ENCODE data around the gene MMS19. TPM values are rescaled to one million over a fixed set of nuclear protein-coding genes. Genes with fewer than 3 reads are reported as not detected.

MMS19 gene
- total and polyA plus RNA-seq, 10 donors, result 53.5 to 101 (median 60.6) TPM

DNA sequence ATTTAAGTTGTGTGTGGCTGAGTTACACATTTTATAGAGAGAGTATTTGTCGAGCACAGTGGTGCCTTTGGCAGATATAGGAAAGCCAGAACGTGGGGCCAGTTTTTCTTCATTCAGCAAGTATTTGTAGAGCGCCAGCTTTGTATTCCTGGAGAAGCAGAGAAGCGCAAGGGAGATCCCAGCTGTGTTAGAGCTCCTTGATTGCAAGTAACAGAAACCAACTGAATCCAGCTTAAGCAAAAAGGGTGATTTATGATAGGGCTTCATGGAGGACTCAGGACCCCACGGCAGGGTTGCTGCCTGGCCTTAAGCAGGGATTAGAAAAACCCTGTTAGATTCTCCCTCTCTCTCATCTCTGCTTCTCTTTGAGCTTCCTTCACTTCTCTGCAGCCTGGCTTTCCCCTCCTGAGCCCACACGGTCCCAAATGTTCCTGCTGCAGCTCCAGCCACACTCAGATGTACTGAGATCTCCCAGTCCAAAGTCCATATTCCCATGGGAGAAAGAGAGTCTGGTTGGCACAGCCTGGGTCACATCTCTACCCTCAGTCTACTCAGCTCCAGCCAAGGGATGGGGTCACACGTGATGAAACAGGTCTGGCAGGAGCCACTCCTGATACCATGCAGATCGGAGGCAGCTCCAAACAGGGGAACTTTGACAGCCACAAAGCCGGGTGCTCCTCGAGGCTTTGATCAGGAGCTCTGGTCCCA is 17.2 kb upstream of the MMS19 start:
- Histone ChIP-seq H3K4me1 (peaks cover 0 to 23% (median 9%) of the 10 kb centered on the region in 6 donors), H3K36me3 (no peaks in the 10 kb centered on the region), H3K27ac (no peak overlapping the region), H3K4me3 (no peak overlapping the region), H3K27me3 (replicated peaks in 1 of 7) (no peaks in the 10 kb centered on the region), H3K9me3 (no peaks in the 10 kb centered on the region)
- DNase-seq, result peak; percentile 10
- TF ChIP-seq, protein P1, sequence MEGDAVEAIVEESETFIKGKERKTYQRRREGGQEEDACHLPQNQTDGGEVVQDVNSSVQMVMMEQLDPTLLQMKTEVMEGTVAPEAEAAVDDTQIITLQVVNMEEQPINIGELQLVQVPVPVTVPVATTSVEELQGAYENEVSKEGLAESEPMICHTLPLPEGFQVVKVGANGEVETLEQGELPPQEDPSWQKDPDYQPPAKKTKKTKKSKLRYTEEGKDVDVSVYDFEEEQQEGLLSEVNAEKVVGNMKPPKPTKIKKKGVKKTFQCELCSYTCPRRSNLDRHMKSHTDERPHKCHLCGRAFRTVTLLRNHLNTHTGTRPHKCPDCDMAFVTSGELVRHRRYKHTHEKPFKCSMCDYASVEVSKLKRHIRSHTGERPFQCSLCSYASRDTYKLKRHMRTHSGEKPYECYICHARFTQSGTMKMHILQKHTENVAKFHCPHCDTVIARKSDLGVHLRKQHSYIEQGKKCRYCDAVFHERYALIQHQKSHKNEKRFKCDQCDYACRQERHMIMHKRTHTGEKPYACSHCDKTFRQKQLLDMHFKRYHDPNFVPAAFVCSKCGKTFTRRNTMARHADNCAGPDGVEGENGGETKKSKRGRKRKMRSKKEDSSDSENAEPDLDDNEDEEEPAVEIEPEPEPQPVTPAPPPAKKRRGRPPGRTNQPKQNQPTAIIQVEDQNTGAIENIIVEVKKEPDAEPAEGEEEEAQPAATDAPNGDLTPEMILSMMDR (IDR thresholded peaks at IDR 0.05 in 8 of 11, conservative IDR thresholded peaks at IDR 0.05 in 3 of 11), result no peak
- TF ChIP-seq POLR2A (IDR thresholded peaks at IDR 0.05) (no peak), POLR2AphosphoS5 (IDR thresholded peaks at IDR 0.05) (no peak)
- intact Hi-C loops (cut with DNase I; ENCODE audit: low total_unique reads), result no loop called here
- 77 to 92% (median 90%) methylated on average over 10 of the region's 10 CpGs for WGBS, 5 donors

DNA sequence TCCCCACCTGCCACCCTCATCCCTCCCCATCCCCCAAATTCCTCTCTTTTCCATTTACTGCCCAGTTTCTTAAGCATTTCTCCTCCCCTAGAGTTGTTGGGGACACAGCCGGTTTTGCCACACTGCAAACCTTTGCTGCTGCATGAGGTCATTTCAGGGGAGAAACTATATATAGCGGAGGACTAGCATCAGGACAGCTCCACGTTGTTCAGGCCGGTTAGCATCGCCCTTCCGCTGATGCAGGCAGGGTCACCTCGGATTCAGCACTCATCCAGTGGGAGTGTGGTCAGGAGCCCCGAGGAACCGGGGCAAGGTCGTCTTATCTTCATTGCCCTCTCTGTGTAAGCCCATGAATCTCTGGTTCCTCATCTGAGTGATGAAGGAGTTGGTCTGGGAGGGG is 16.1 kb upstream of the MMS19 start:
- no peak overlapping the region for H3K27ac ChIP-seq
- H3K4me1 ChIP-seq, result peaks cover 0 to 23% (median 9%) of the 10 kb centered on the region in 6 donors
- H3K9me3 ChIP-seq, result no peaks in the 10 kb centered on the region
- H3K36me3 ChIP-seq, result no peaks in the 10 kb centered on the region
- peak; percentile 17 for DNase-seq
- no peak overlapping the region for H3K4me3 ChIP-seq
- TF ChIP-seq POLR2A (IDR thresholded peaks at IDR 0.05), result no peak
- TF ChIP-seq, protein P1 (IDR thresholded peaks at IDR 0.05 in 8 of 11, conservative IDR thresholded peaks at IDR 0.05 in 3 of 11), result no peak
- no peak for TF ChIP-seq POLR2AphosphoS5 (IDR thresholded peaks at IDR 0.05)
- 69 to 82% (median 78%) methylated on average over 9 to 10 of the region's 10 CpGs for WGBS, 5 donors
- intact Hi-C loops (cut with DNase I; ENCODE audit: low total_unique reads), result no loop called here
- no peaks in the 10 kb centered on the region for H3K27me3 ChIP-seq (replicated peaks in 1 of 7)

DNA sequence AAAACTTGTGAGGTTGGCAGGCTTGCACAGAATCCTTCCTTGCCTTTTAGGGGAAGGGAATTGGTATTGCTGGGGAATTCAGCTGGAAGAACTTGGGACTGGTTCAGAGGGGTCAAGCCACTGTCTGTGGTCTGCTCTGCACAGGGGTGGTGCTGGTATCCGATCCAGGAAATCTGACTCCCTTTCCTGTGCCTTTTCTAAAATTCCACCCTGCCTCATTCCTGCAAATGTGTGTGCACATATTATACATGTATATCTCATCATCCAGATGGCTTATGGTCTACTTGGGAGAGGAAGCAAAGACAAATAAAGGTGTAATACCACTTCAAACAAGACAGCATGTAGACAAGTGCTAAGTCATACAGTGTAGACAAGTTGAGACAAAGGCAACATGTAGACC is 14.8 kb upstream of the MMS19 start:
- TF ChIP-seq POLR2A (IDR thresholded peaks at IDR 0.05) (no peak), POLR2AphosphoS5 (IDR thresholded peaks at IDR 0.05) (no peak)
- TF ChIP-seq, protein P1 (IDR thresholded peaks at IDR 0.05 in 8 of 11, conservative IDR thresholded peaks at IDR 0.05 in 3 of 11), result no peak
- intact Hi-C loops (cut with DNase I; ENCODE audit: low total_unique reads), result no loop called here

DNA sequence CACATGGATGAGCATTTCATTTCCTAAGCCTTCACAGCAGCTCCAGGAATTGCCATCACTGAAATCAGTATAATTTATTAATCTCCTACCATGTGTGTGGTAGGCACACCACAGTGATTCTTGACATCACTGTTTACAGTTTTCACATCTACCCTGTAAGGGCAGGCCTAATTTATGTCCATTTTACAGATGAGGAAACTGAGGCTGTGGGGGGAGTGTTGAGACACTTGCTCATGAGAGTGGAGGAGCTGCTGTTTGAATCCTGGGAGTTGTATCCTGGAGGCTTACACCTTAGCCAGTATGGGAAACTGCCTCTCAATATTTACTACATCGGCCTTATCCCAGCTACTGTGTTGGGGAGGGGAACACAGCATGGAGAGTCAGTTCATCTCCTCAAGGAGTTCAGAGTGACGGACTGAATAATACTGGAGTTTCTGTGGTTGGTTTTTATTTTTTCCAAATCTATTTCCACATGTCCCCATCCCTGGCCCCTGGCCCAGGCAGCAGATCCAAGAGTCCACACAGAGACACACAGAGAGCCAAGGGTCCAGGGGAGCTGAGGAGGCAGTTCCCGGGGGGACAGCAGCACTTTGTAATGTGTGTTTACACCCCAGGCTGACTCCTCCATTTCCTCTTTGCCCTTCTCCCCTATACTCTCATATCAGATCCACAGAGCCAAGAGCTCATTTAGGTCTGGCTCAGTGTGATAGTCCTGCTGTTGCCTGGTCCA is 13.7 kb upstream of the MMS19 start:
- Histone ChIP-seq H3K36me3 (no peaks in the 10 kb centered on the region), H3K4me1 (peaks cover 0 to 3% (median 0%) of the 10 kb centered on the region in 6 donors), H3K4me3 (no peak overlapping the region), H3K27ac (no peak overlapping the region), H3K27me3 (replicated peaks in 1 of 7) (no peaks in the 10 kb centered on the region), H3K9me3 (no peaks in the 10 kb centered on the region)
- TF ChIP-seq, protein P1 (IDR thresholded peaks at IDR 0.05 in 8 of 11, conservative IDR thresholded peaks at IDR 0.05 in 3 of 11), result no peak
- TF ChIP-seq POLR2A (IDR thresholded peaks at IDR 0.05) (no peak), POLR2AphosphoS5 (IDR thresholded peaks at IDR 0.05) (no peak)
- DNase-seq, result peak; percentile 9
- intact Hi-C loops (cut with DNase I; ENCODE audit: low total_unique reads), result no loop called here
- 77 to 92% (median 87%) methylated on average over 3 of the region's 3 CpGs for WGBS, 5 donors

More for the DNA sequence above, 14.8 kb upstream of the MMS19 start:
- H3K4me1 ChIP-seq, result peaks cover 0 to 11% (median 5%) of the 10 kb centered on the region in 6 donors
- no peaks in the 10 kb centered on the region for H3K36me3 ChIP-seq
- H3K4me3 ChIP-seq, result no peak overlapping the region
- no peaks in the 10 kb centered on the region for H3K9me3 ChIP-seq
- no peak for DNase-seq
- 62 to 100% (median 86%) methylated on average over 1 of the region's 1 CpG for WGBS, 5 donors
- no peak overlapping the region for H3K27ac ChIP-seq
- H3K27me3 ChIP-seq (replicated peaks in 1 of 7), result no peaks in the 10 kb centered on the region
